Measurements from ENCODE around the gene CMTM2. TPM values are rescaled to one million over a fixed set of nuclear protein-coding genes. Genes with fewer than 3 reads are reported as not detected.

Gene CMTM2
- total and polyA plus RNA-seq, 11 donors, result 0.52 TPM; not detected in 10

DNA sequence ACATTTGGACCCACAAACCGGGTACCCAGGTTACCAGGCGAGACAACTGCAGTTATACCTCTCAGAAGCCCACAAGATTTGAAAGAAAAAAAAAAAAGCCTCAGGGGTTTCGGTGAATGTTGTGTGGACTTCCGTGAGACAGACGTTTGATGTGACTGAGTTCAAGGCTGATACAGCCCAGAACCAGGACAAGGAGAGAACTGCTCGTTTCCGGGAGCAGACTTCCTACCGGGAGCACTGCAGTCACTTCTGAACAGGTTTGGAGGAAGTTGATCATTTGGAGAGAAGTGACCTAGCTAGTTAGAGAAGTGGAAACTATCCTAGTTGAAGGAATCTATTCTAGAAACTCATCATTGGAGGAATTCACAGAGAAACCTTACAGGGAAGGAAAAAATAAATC, 26.0 kb upstream of the CMTM2 start:
- ATAC-seq, result no peak
- TF ChIP-seq POLR2A (IDR thresholded peaks at IDR 0.05), result no peak
- TF ChIP-seq, protein P1, sequence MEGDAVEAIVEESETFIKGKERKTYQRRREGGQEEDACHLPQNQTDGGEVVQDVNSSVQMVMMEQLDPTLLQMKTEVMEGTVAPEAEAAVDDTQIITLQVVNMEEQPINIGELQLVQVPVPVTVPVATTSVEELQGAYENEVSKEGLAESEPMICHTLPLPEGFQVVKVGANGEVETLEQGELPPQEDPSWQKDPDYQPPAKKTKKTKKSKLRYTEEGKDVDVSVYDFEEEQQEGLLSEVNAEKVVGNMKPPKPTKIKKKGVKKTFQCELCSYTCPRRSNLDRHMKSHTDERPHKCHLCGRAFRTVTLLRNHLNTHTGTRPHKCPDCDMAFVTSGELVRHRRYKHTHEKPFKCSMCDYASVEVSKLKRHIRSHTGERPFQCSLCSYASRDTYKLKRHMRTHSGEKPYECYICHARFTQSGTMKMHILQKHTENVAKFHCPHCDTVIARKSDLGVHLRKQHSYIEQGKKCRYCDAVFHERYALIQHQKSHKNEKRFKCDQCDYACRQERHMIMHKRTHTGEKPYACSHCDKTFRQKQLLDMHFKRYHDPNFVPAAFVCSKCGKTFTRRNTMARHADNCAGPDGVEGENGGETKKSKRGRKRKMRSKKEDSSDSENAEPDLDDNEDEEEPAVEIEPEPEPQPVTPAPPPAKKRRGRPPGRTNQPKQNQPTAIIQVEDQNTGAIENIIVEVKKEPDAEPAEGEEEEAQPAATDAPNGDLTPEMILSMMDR (IDR thresholded peaks at IDR 0.05), result no peak
- Histone ChIP-seq H3K27me3 (no peaks in the 10 kb centered on the region), H3K27ac (peak overlapping the region in 8 of 12 donors; percentile 86 to 99 (median 93)), H3K9me3 (no peaks in the 10 kb centered on the region), H3K4me3 (peak overlapping the region in 11 of 12 donors; percentile 49 to 78 (median 64)), H3K36me3 (peaks cover 0 to 21% (median 2%) of the 10 kb centered on the region in 9 donors), H3K4me1 (peaks cover 0 to 74% (median 40%) of the 10 kb centered on the region in 12 donors)
- no peak for DNase-seq
- intact Hi-C loops (cut with DNase I), result loop anchor here in 8 of 10 donors (2.0 to 10.0 kb wide), 10 partner anchors 36 to 191 kb away; partner anchors contain the start of gene CMTM3 (in 4 of the 8)
- 33 to 49% (median 39%) methylated on average over 8 of the region's 8 CpGs for WGBS, 4 donors

DNA sequence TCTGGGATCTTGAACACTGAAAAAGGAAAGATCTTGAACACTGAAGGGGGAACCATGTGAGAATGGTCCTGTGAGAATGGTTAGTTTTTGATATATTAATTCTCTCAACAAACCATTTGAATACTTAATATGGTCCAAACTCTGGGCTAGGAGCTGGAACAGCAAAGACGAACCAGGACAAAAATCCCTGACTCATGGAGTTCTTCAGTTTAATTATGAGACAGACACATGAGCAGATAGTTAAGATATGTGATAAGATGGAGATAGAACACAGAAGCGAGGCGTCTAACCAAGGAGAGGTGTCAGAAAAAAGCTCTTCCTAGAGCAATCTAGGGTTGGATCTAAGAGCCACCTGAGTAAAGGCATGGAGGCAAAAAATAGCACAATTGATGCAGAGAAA, 25.2 kb upstream of the CMTM2 start:
- ATAC-seq, result no peak
- Histone ChIP-seq H3K27me3 (no peaks in the 10 kb centered on the region), H3K9me3 (no peaks in the 10 kb centered on the region), H3K4me3 (peak overlapping the region in 6 of 12 donors; percentile 63 to 78 (median 66)), H3K4me1 (peaks cover 0 to 66% (median 32%) of the 10 kb centered on the region in 12 donors), H3K27ac (peak overlapping the region in 1 of 12 donors; percentile 99), H3K36me3 (peaks cover 0 to 29% (median 8%) of the 10 kb centered on the region in 9 donors)
- 88 to 94% (median 93%) methylated on average over 3 of the region's 3 CpGs for WGBS, 4 donors
- TF ChIP-seq, protein P1 (IDR thresholded peaks at IDR 0.05), result no peak
- no peak for TF ChIP-seq POLR2A (IDR thresholded peaks at IDR 0.05)
- no peak for DNase-seq
- intact Hi-C loops (cut with DNase I), result loop anchor here in 6 of 10 donors (5.0 to 10.0 kb wide), 8 partner anchors 37 to 192 kb away; partner anchors contain the start of gene CMTM3 (in 2 of the 6)

DNA sequence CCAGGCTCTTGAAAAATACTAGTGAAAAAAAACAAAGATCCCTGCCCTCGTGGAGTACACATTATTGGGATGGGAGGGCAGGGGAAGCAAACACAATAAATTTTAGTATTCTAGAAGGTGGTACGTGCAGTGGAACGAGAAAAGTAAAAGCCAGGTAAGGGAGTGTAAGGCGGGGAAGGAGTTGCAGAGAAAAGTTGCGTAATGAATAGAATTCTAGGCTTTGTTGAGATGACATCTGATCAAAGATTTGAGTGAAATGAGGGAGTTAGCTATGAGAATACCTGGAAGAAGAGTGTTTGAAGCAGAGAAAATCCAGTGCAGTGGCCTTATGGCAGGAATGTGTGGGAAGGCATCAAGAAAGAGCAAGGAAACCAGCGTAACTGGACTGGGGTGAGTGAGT, 24.8 kb upstream of the CMTM2 start:
- H3K4me1 ChIP-seq, result peaks cover 0 to 63% (median 29%) of the 10 kb centered on the region in 12 donors
- no peak for TF ChIP-seq POLR2A (IDR thresholded peaks at IDR 0.05)
- TF ChIP-seq, protein P1 (IDR thresholded peaks at IDR 0.05), result no peak
- intact Hi-C loops (cut with DNase I), result loop anchor here in 6 of 10 donors (5.0 to 10.0 kb wide), 8 partner anchors 37 to 192 kb away; partner anchors contain the start of gene CMTM3 (in 2 of the 6)
- ATAC-seq (no peak), DNase-seq (no peak)
- H3K27me3 ChIP-seq, result no peaks in the 10 kb centered on the region
- 94 to 96% (median 95%) methylated on average over 6 of the region's 6 CpGs for WGBS, 4 donors
- peaks cover 0 to 34% (median 8%) of the 10 kb centered on the region in 9 donors for H3K36me3 ChIP-seq
- H3K27ac ChIP-seq, result no peak overlapping the region
- no peaks in the 10 kb centered on the region for H3K9me3 ChIP-seq
- peak overlapping the region in 1 of 12 donors; percentile 78 for H3K4me3 ChIP-seq

DNA sequence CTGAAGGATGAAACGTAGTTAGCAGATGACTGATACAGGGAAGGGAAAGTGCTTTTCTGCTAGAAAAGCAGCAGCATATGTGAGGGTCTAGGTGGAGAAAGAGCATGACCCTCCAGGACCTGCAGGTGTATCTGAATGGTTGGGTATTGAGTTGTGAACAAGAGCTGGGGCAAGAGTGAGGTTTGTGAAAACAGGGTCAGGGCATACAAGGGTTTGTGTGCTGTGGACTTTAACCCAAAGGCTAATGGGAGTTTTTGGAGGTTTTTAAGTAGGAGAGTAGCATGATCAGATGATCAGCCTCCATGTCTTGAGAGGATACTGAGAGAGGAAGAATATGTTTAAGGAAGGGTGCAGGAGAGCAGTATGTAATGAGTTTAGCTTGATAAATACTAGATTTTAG, 19.2 kb upstream of the CMTM2 start:
- intact Hi-C loops (cut with DNase I), result loop anchor here in 2 of 10 donors (5.0 kb wide), 2 partner anchors 37 to 42 kb away; partner anchors contain the start of gene CMTM3 (in 1 of the 2)
- TF ChIP-seq, protein P1 (IDR thresholded peaks at IDR 0.05), result no peak
- TF ChIP-seq POLR2A (IDR thresholded peaks at IDR 0.05), result no peak
- Histone ChIP-seq H3K36me3 (peaks cover 0 to 75% (median 22%) of the 10 kb centered on the region in 9 donors), H3K4me1 (peaks cover 0 to 40% (median 0%) of the 10 kb centered on the region in 12 donors), H3K9me3 (no peaks in the 10 kb centered on the region), H3K27me3 (no peaks in the 10 kb centered on the region), H3K4me3 (no peak overlapping the region), H3K27ac (no peak overlapping the region)
- ATAC-seq (no peak), DNase-seq (no peak)
- WGBS, 4 donors, result 84 to 100% (median 92%) methylated on average over 1 of the region's 1 CpG

Data from heart left ventricle (tissue), 16 donors.